Adrenal gland (tissue), 5 donors: ENCODE data around the gene YOD1.

ENCODE experiments used
- CTCF ChIP-seq, 6 experiments: fragments of 450-650 bp in 4 of 6; fragments of 200-600 bp in 2 of 6; sonication (generic) in 1 of 6; IDR thresholded peaks; 1 replicate in 5 of 6; 2 replicates in 1 of 6; pipeline versions ENCODE4 v1.5.1 to v1.8.0; 2016 to 2021; ENCODE audit warnings: antibody characterized with exemption in 6 of 6, mild to moderate bottlenecking in 2 of 6, moderate library complexity in 1 of 6
- POLR2A ChIP-seq, 2 donors: fragments of 450-650 bp; IDR thresholded peaks; one replicate each; pipeline ENCODE4 v1.6.1; 2017; ENCODE audit warnings: antibody characterized with exemption in 2 of 2, mild to moderate bottlenecking in 2 of 2, moderate library complexity in 1 of 2
- donor health status: DM: no; HTN: no; CAD: no.

- TF ChIP-seq CTCF (IDR thresholded peaks at IDR 0.05) (no peak), POLR2A (IDR thresholded peaks at IDR 0.05) (no peak)
These were observed 33.1 kb downstream of the YOD1 start for GRCh38 chr1:207017615-207018559.
